ENCODE results near the gene PPIF. TPM values are rescaled to one million over a fixed set of nuclear protein-coding genes. Genes with fewer than 3 reads are reported as not detected.
A peak's percentile ranks its signal among the peaks of the same experiment; 100 is the strongest.

The PPIF gene
- total and polyA plus RNA-seq, 2 of the 13 experiments (the other 11 are each of a cell fraction or from before 2014, with no cell fraction given), result 147 to 157 TPM

DNA sequence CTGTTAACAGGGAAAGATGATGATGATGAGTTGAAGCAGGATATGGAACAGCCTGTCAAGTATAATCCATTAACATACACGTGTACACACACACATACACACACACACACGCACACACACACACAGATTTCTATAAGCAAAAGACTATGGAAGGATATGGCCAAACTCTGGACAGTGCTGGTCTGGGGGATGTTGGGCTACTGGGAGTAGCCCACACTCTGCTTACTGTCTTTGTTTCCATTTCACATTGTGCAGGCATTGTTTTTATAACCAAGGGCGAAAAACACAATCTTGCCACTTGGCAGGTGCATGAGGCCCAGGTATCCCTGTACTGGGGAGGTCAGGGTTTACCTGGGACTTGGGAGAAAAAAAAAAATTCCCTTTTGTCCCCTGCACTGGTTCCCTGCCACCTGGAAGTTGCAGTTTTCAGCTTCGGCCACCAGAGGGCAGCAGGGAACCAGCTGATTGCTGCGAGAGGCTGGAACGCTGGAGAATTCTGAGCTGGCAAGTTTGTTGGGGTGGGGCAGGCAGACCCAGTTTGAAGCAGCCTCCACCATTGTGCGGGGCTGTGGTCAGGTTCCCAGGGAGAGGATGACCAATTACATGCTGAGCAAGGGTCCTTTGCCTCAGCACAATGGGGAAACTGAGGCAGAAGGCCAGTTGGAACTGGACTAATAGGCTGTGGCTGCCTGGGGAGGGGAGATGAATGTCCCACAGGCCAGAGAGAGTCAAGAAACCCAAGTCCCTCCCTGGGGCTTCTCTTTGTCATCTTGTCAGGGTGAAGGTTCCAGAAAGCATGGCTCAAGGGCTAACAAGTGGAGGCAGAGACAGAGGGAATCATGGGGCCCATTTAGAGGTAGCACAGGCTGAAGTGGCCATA lies 27.3 kb downstream of the PPIF start (continued):
- TF ChIP-seq, protein P1, sequence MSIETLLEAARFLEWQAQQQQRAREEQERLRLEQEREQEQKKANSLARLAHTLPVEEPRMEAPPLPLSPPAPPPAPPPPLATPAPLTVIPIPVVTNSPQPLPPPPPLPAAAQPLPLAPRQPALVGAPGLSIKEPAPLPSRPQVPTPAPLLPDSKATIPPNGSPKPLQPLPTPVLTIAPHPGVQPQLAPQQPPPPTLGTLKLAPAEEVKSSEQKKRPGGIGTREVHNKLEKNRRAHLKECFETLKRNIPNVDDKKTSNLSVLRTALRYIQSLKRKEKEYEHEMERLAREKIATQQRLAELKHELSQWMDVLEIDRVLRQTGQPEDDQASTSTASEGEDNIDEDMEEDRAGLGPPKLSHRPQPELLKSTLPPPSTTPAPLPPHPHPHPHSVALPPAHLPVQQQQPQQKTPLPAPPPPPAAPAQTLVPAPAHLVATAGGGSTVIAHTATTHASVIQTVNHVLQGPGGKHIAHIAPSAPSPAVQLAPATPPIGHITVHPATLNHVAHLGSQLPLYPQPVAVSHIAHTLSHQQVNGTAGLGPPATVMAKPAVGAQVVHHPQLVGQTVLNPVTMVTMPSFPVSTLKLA (IDR thresholded peaks at IDR 0.05), result no peak
- TF ChIP-seq MZF1 (CRISPR knock-in tag; IDR thresholded peaks at IDR 0.05; ENCODE audit: borderline replicate concordance) (no peak), ATRX (CRISPR knock-in tag; IDR thresholded peaks at IDR 0.05; ENCODE audit: borderline replicate concordance) (no peak), ZC3H4 (CRISPR knock-in tag; IDR thresholded peaks at IDR 0.05; ENCODE audit: borderline replicate concordance) (no peak), CREB1 (IDR thresholded peaks at IDR 0.05) (no peak), CREB1 (CRISPR knock-in tag; IDR thresholded peaks at IDR 0.05) (no peak), BRCA1 (CRISPR knock-in tag; IDR thresholded peaks at IDR 0.05) (no peak), EHMT2 (IDR thresholded peaks at IDR 0.05; ENCODE audit: borderline replicate concordance, low read depth, low read length) (no peak), POLR2AphosphoS5 (IDR thresholded peaks at IDR 0.05; ENCODE audit: low read depth, low read length) (no peak), FOXA1 (IDR thresholded peaks at IDR 0.05) (no peak), FOXA1 (CRISPR knock-in tag; IDR thresholded peaks at IDR 0.05) (no peak)
- TF ChIP-seq, protein P2, sequence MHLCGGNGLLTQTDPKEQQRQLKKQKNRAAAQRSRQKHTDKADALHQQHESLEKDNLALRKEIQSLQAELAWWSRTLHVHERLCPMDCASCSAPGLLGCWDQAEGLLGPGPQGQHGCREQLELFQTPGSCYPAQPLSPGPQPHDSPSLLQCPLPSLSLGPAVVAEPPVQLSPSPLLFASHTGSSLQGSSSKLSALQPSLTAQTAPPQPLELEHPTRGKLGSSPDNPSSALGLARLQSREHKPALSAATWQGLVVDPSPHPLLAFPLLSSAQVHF (CRISPR knock-in tag; IDR thresholded peaks at IDR 0.05), result no peak
- TF ChIP-seq, protein P3, sequence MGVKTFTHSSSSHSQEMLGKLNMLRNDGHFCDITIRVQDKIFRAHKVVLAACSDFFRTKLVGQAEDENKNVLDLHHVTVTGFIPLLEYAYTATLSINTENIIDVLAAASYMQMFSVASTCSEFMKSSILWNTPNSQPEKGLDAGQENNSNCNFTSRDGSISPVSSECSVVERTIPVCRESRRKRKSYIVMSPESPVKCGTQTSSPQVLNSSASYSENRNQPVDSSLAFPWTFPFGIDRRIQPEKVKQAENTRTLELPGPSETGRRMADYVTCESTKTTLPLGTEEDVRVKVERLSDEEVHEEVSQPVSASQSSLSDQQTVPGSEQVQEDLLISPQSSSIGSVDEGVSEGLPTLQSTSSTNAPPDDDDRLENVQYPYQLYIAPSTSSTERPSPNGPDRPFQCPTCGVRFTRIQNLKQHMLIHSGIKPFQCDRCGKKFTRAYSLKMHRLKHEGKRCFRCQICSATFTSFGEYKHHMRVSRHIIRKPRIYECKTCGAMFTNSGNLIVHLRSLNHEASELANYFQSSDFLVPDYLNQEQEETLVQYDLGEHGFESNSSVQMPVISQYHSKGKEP (CRISPR knock-in tag; IDR thresholded peaks at IDR 0.05), result no peak
- TF ChIP-seq, protein P4, sequence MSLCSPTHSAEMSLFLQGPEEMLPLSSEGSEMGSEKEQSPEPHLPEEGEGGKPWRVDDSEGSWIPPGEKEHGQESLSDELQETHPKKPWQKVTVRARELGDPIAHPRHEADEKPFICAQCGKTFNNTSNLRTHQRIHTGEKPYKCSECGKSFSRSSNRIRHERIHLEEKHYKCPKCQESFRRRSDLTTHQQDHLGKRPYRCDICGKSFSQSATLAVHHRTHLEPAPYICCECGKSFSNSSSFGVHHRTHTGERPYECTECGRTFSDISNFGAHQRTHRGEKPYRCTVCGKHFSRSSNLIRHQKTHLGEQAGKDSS (CRISPR knock-in tag; IDR thresholded peaks at IDR 0.05; ENCODE audit: borderline replicate concordance, low read depth), result 0 out of 2 replicates have a peak, but pooled peaks have one; percentile 54
- TF ChIP-seq, protein P5, sequence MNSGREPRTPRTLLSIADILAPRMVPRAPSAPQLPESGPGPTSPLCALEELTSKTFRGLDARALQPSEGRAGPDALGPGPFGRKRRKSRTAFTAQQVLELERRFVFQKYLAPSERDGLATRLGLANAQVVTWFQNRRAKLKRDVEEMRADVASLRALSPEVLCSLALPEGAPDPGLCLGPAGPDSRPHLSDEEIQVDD (CRISPR knock-in tag; IDR thresholded peaks at IDR 0.05; ENCODE audit: borderline replicate concordance), result no peak
- TF ChIP-seq, protein P6, sequence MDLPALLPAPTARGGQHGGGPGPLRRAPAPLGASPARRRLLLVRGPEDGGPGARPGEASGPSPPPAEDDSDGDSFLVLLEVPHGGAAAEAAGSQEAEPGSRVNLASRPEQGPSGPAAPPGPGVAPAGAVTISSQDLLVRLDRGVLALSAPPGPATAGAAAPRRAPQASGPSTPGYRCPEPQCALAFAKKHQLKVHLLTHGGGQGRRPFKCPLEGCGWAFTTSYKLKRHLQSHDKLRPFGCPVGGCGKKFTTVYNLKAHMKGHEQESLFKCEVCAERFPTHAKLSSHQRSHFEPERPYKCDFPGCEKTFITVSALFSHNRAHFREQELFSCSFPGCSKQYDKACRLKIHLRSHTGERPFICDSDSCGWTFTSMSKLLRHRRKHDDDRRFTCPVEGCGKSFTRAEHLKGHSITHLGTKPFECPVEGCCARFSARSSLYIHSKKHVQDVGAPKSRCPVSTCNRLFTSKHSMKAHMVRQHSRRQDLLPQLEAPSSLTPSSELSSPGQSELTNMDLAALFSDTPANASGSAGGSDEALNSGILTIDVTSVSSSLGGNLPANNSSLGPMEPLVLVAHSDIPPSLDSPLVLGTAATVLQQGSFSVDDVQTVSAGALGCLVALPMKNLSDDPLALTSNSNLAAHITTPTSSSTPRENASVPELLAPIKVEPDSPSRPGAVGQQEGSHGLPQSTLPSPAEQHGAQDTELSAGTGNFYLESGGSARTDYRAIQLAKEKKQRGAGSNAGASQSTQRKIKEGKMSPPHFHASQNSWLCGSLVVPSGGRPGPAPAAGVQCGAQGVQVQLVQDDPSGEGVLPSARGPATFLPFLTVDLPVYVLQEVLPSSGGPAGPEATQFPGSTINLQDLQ (CRISPR knock-in tag; IDR thresholded peaks at IDR 0.05), result no peak
- TF ChIP-seq, protein P7, sequence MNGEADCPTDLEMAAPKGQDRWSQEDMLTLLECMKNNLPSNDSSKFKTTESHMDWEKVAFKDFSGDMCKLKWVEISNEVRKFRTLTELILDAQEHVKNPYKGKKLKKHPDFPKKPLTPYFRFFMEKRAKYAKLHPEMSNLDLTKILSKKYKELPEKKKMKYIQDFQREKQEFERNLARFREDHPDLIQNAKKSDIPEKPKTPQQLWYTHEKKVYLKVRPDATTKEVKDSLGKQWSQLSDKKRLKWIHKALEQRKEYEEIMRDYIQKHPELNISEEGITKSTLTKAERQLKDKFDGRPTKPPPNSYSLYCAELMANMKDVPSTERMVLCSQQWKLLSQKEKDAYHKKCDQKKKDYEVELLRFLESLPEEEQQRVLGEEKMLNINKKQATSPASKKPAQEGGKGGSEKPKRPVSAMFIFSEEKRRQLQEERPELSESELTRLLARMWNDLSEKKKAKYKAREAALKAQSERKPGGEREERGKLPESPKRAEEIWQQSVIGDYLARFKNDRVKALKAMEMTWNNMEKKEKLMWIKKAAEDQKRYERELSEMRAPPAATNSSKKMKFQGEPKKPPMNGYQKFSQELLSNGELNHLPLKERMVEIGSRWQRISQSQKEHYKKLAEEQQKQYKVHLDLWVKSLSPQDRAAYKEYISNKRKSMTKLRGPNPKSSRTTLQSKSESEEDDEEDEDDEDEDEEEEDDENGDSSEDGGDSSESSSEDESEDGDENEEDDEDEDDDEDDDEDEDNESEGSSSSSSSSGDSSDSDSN (CRISPR knock-in tag; IDR thresholded peaks at IDR 0.05), result 0 out of 2 replicates have a peak, but pooled peaks have one; percentile 20

Data from HepG2 (cell line).